GM10847 (cell line): ENCODE measurements around the gene KRTAP10-4.
"Not testable (repeated sequence)": the region's sequence is repeated elsewhere in the genome, so short reads cannot be mapped to it uniquely, and the experiment has no call there.

Source experiments
- POLR2A ChIP-seq: IDR thresholded peaks from 2 replicates; pipeline ENCODE4 v1.6.1; 2011; ENCODE audit not compliant: insufficient read length; ENCODE audit errors: extremely low read depth

The KRTAP10-4 gene

DNA sequence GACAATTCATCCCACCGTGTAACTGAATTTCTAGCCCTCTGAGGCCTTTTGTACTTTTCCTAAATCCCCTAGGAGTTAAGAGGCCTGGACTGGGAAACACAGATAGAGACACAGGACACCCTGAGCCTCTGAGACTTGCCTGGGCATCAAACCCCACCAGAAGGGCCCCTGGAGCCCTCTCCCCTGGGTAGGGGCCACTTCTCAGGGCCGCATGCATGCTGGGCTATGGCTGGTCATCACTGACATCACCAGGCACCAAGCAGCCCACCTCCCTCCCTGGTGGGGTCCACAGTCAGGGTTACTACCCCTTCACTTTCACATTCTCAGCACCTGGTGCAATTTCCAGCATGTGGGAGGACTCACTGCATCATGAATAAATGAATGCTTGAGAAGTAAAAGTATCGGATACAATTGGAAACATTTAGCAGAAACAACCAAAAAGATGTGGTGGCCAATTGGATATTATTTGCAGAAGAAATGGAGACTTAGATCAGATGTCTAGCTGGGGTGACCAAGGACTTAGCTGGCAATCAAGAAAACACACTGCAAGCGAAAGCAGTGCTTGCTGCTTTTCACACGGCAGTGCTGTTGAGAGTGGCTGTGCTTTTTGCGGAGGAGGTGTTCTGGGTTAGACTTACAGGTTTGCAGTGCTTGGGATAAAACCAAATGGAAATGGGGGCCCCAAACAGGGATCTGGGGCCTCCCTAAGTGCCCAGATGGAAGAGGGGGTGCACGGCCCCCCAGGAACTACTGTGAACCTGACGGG is 25.9 kb downstream of the KRTAP10-4 start:
- no peak for TF ChIP-seq POLR2A

- not testable (repeated sequence) for TF ChIP-seq POLR2A
Measured at GRCh38 chr21:44600118-44600978, 26.8 kb downstream of the KRTAP10-4 start, which contains the start of gene KRTAP10-7. TSS of gene KRTAP10-7 (plus strand) at chr21:44600597. CDS start at chr21:44600622, 25 bp downstream.

DNA sequence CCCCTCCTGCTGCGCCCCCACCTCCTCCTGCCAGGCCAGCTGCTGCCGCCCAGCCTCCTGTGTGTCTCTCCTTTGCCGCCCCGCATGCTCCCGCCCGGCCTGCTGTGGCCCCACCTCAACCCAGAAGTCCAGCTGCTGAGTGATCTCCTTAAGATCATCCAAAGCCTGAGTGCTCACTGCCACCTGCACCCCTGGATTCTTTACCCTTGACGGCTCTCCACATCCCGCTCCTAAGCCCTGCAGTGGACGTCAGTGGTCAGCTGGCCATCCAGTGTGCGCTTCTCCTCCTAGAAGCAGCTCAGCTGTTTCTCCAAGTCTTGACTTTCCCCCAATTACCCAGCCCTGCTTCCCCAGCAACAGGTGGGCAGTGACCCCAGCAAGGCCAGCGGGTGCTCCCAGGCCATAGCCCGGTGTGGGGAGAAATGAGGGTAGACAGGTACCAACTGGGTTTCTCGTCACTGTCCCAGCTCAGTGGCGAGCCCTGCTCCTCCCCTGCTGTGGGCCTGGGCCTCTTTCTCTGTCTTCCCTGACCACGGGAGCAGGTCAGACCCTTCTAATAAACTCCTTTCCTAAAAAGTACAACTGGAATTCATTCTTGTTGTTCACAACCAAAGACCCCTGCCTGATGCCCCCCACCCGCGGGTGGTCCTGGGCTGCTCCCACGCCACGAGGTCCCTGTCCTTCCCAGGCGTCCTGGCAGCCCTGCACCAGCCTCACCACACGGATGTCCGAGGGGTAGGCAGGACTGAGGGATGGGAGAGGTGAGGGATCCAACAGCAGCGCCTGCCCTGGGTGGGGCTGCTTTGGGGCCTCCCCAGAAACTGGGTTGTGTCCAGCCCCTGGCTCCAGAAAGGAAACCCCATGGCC is 28.3 kb downstream of the KRTAP10-4 start:
- TF ChIP-seq POLR2A = no peak

DNA sequence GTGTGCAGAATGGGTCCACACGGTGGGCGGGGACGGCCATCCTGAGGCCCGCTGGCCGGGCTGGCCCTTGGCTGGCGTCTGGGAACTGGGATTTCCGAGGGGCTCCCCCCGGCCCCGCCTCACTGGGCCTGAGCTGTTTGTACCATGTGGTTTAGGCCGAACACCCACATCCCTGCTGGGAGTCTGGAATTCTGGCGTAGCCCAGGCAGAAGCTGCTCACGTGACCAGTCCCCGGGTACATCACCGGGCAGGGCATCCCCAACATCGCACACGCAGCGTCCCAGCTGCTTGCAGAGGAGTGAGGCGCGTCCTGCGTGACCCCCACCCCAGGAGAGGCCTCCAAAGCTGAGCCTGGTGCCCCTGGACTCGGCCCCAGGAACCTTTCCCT is 28.9 kb downstream of the KRTAP10-4 start:
- TF ChIP-seq POLR2A = no peak

DNA sequence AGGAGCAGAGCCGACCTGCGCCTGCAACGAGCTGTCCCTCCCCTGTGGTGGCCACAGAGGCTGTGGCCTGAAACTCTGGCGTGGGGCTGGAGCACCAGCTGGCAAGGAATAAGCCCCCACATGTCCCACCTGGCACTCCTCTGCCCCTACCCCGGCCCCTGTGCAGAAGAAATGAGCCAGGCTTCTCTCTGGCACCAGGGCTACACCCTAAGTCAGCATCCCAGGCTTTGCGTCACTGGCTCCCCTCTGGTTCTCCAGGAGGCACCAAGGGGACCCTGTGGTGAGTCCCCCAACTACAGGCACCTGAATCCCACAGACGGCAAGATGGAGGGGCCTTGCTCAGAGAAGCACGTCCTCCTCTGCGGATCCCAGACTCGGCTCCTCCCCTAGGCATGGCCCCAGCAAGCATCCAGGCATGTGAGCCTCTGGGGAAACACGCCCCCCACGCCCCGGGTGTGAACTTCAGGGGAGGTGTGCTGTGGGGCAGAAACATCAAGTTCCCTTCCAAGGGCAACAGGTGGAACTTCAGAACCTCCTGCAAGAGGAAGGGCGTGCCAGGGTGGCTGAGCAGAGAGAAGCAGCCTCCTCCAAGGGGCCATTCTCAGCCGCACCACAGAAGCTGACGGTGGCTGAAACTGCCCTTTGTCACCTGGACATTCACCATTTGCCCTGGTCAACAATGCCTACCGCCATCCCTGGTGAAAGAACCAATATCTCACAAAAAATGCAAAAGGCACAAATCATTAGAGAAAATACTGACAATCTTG is 29.8 kb downstream of the KRTAP10-4 start:
- no peak for TF ChIP-seq POLR2A

- no peak for TF ChIP-seq POLR2A
Measured at GRCh38 chr21:44603911-44604310, 30.4 kb downstream of the KRTAP10-4 start.

GRCh38 chr21:44606495-44606894 is 33.0 kb downstream of the KRTAP10-4 start:
- TF ChIP-seq POLR2A = no peak

GRCh38 chr21:44609193-44609592 is 35.7 kb downstream of the KRTAP10-4 start:
- no peak for TF ChIP-seq POLR2A

DNA sequence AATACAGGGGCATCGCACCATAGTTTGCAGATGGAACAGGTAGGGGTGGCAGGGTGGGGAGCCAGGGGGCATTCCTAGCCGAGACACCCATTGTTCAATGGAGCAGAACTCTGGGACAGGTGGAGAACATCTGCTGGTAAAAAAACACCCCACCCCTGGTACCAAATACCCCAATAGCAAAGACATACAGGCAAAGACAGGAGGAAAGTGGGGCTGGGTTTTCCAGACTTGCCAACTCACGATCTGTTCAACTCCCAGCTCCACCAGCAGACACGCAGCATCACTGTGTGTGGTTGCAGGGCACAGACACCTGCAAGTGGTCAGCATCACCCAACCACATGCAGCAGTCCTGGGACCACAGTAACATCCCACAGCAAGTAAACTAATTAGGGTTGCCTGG is 38.0 kb downstream of the KRTAP10-4 start:
- TF ChIP-seq POLR2A = no peak

DNA sequence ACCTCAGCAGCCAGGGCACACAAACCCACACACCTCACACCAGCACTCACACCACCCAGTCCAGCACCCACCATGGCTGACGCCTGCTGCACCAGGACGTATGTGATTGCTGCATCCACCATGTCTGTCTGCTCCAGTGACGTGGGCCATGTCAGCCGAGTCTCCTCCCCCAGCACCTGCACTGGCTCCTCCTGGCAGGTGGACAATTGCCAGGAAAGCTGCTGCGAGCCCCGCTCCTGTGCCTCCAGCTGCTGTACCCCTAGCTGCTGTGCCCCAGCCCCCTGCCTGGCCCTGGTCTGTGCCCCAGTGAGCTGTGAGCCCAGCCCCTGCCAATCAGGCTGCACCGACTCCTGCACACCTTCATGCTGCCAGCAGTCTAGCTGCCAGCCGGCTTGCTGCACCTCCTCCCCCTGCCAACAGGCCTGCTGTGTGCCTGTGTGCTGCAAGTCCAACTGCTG is 38.5 kb downstream of the KRTAP10-4 start, which contains the start of gene KRTAP10-8:
Gene KRTAP10-8, plus strand, starts transcription at position 51 of the 458 bp plus-strand sequence. Its CDS starts 22 bp downstream, at position 73.
- no peak for TF ChIP-seq POLR2A

DNA sequence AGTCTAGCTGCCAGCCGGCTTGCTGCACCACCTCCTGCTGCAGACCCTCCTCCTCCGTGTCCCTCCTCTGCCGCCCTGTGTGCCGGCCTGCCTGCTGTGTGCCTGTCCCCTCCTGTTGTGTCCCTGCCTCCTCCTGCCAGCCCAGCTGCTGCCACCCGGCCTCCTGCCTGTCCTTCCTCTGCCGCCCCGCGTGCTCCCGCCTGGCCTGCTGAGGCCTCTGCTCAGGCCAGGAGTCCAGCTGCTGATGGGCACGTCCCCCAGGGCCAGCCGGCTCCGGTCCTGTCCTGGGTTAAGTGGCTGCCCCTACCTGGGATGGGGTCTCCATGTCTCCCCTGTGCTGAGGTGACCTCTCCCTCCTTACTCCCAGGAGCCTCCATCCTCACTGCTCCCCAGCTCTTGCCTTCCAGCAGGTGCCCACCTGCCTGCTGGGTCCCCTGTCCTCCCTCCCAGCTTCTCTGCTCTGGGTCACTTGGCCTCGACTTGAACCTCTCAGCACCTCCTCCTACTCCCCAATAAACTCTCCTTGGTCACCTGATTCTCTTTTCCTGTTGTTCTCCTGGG is 39.2 kb downstream of the KRTAP10-4 start:
- TF ChIP-seq POLR2A = no peak

- no peak for TF ChIP-seq POLR2A
Measured at GRCh38 chr21:44613386-44614155, 40.0 kb downstream of the KRTAP10-4 start.

DNA sequence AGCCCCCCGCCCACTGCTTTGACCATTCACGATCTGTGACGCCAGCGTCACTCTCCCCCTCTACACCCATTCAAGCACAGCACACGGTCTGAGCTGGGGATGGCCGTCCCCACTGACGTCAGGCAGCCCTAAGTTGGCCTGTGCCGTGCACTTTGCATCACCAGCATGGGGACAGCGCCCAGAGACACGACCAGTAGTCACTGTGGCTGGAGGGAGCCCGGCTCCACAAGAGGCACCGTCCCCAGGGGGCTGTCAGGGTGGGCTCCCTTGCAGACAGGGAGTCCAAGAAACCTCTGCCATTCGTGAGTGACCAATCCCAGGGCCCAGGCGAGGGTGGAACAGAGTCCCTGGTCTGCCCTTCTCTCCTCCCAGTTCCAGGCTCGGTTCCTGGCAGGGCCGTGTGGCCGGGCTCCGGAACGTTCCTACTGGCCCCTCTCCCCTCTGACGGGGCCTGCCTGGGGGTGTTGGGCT is 40.7 kb downstream of the KRTAP10-4 start:
- TF ChIP-seq POLR2A = no peak
